Measurements from ENCODE around the gene CTBP1.
A peak's percentile ranks its signal among the peaks of the same experiment; 100 is the strongest.

CTBP1 gene

DNA sequence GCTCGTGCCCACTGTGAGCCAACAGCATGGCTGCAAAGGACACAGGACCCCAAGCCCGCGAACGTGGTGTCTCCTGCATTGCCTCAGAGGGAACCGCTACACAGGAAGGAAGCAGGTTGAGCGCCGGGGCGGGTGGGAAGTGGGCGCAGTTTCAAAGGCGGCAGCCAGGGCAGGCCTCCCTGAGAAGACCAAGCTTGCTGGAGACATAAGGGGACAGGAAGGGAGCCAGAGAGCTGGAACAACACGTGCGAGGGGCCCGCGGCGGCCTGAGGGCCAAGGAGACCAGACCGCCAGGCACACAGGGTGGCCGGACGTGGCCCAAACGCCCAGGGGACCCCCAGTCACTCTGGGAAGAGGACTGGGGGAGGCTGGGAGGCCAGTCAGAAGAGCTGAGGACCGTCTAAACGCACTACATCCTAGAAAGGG is 32.0 kb downstream of the CTBP1 start:
- DNase-seq (ENCODE audit: insufficient read length) (no peak), FAIRE-seq (peak; percentile 88)
- TF ChIP-seq POLR2A (IDR thresholded peaks at IDR 0.05; ENCODE audit: low read depth, low read length), result no peak
- no peak for TF ChIP-seq TAF1 (IDR thresholded peaks at IDR 0.05; ENCODE audit: borderline replicate concordance, low read depth, low read length)
- TF ChIP-seq POLR2AphosphoS5 (IDR thresholded peaks at IDR 0.05; ENCODE audit: low read depth, low read length), result no peak

DNA sequence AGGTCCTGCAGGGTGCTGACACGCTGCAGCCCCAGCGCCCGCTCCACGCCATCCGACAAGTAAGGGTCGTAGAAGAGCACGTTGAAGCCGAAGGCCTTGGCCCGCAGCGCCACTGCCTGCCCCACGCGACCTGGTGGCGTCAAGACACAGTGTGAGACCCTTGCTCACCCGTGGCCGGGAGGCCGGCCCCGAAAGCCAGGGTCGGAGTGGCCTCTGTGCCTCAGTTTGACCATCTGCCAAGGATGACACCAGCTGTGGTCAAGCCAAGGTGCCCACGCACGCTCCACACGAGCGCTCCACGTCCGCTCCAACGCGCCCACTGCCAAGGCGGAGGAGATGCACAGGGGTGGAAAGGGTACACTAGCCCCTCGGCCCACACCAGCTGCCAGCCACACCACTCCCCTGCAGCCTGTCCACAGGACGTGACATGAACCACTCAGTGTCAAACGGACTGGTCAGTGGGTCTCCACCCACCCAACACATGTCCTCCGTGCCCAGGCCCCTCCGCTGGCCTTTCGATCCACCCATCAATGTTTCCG is 32.8 kb downstream of the CTBP1 start:
- TF ChIP-seq TAF1 (IDR thresholded peaks at IDR 0.05; ENCODE audit: borderline replicate concordance, low read depth, low read length) (no peak), POLR2A (IDR thresholded peaks at IDR 0.05; ENCODE audit: low read depth, low read length) (no peak), POLR2AphosphoS5 (IDR thresholded peaks at IDR 0.05; ENCODE audit: low read depth, low read length) (no peak)
- FAIRE-seq (no peak), DNase-seq (ENCODE audit: insufficient read length) (no peak)

DNA sequence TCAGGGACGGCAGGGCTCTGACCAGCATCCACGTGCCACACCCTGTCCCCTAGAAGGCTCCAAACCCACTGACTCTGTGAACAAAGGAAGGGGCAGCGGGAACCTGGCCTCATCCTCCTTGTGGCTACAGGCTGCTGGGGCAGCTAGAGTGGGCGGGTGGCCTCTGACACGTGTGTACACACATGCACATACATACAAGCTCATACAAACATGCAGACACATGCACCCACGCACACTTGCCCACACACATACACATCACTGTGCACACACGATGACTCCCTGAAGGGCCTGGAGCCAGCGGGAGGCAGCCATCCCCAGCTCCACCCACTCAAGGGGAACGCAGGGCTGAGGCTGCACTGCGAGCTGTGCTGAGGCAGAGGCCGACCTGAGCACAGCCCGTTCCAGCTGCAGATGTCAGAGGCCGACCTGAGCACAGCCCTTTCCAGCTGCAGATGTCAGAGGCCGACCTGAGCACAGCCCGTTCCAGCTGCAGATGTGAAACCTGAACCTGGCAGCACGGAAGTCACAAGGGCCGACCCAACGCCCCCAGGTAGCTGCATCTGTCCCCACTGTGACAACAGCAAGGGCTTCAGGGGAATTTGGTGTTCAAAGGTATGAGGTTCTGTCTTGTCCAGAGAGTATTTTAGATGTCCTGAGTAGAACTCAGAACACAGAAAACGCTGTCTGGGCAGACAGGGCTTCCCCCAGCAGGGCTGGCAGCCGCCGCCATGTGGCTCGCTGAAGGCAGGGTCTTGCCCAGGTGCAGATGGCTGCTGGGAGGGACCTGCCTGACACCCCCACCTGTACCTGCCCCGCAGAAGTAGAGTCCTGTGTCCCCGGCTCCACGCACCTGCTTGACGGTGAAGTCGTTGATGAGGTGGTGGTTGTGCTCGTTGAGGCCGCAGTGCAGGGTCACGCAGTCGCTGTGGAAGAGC is 33.5 kb downstream of the CTBP1 start:
- peak; percentile 98 for FAIRE-seq
- DNase-seq (ENCODE audit: insufficient read length), result peak; percentile 82
- TF ChIP-seq TAF1 (IDR thresholded peaks at IDR 0.05; ENCODE audit: borderline replicate concordance, low read depth, low read length) (no peak), POLR2AphosphoS5 (IDR thresholded peaks at IDR 0.05; ENCODE audit: low read depth, low read length) (peak; percentile 74; the same call in 1 of the 2 replicates), POLR2A (IDR thresholded peaks at IDR 0.05; ENCODE audit: low read depth, low read length) (no peak; the same call in 1 of the 2 replicates)

DNA sequence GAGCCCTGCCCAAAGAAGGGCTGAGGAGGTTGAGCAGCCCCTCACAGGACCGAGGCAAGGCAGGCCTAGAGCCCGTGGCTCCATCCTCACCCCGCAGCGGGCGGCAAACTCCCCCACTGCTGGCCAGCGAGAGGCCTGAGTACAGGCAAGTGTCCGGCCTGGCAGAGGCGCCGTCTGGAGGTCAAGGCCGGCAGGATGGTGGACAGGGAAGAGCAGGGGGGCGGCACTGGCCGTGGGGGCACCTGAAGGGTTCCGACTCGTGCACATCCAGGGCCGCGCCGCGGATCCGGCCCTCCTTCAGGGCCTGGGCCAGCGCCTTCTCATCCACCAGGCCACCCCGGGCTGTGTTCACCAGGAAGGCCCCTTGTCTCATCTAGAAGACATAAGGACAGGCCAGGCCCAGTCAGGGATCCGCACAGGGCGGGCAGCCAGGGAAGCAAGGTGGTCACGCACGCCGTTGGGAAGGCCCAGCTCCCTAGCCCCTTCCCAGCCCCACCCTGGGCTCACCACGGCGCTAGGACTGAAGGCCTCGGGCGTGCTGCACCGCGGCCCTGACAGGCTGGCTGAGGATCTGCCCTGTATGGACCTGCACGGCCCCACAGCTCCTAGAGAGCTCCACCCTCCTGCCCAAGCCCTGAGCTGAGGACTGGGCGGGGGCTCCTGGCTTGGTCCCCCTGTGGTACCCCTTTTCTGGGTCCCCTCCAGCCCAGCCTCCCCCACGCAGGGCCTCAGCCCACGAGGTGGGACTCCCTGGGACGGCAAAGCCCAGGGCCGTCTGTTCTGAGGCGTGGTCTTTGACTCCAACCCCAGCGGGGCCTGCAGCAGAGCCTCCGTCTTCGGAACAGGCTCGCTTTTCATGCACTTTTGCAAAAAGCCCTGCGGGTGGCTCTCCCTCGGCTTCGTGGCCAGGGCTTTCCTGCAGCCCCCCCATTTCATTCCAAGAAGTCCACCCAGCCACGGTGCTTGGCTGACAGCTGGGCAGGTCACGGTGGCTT is 34.5 kb downstream of the CTBP1 start:
- TF ChIP-seq POLR2A (IDR thresholded peaks at IDR 0.05; ENCODE audit: low read depth, low read length), result no peak
- TF ChIP-seq TAF1 (IDR thresholded peaks at IDR 0.05; ENCODE audit: borderline replicate concordance, low read depth, low read length), result no peak
- no peak for TF ChIP-seq POLR2AphosphoS5 (IDR thresholded peaks at IDR 0.05; ENCODE audit: low read depth, low read length)
- FAIRE-seq (no peak), DNase-seq (ENCODE audit: insufficient read length) (no peak)

DNA sequence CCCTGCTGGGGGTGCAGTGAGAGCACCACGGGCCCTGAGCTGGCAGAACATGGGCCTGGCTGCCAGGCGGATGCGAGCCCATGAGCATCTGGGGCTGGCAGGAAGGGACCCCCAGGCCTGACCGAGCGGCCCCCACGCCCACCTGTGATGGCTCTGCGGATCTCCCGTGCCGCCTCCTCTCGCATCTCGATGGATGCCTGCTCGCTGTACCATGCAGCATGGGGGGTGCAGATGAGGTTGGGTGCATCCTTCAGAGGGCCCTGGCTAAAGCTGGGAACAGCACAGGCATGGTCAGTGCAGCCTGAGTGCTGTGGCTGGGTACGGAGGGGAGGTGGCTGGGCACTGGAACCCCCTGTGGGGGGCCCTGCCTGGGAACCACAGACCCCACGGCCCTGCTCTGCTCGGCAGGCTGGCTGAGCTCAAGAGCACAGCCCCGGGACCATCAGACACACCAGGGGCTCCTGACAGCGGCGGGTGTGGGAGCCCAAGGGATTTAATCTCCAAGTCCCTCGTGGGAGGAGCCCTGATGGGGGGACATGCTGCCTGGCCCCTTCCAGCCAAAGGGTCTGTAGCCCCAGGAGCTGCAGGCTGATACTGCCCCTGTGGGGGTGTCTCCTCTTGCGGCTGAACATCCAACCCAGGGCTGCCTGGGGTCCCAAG is 35.5 kb downstream of the CTBP1 start:
- FAIRE-seq, result no peak

DNA sequence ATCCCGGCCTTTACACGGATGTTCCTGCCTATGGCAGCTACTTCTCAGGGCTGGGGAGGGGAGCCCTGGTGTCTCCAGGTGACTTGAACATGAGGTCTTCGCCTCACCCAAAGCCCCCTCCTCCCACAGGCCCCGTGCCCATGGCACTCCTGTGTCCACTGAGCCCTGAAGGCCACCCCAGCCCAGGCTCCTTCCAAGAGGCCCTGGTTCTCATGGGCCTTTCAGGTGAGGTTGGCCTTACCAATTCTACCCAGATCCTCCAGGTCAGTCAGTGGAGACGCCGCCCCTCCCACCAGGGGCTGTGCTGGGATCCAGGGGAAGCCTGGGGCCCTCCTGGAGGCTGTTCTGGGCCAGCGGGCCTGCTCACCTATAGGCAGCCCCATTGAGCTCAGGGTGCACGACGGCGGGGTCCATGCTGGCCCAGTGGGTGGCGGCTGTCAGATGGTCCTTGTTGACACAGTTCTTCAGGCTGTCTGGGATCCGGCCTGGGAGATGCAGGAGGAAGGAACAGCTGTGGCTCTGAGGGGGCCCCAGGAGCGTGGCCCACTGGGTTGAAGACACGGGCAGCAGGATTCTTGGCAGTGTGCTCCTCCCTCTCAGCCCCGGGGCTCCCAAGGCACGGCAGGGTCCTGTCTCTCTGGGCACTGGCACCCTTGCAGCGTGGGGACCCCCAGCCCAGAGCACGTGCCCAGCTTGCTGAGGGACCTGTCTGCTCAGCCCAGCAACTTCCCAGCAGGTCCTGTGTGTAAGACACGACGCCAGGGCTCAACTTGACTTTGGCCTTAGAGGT is 36.2 kb downstream of the CTBP1 start:
- DNase-seq (ENCODE audit: insufficient read length) (no peak), FAIRE-seq (no peak)
- TF ChIP-seq POLR2A (IDR thresholded peaks at IDR 0.05; ENCODE audit: low read depth, low read length) (no peak), POLR2AphosphoS5 (IDR thresholded peaks at IDR 0.05; ENCODE audit: low read depth, low read length) (no peak), TAF1 (IDR thresholded peaks at IDR 0.05; ENCODE audit: borderline replicate concordance, low read depth, low read length) (no peak)

More for the DNA sequence above, 35.5 kb downstream of the CTBP1 start:
- no peak for TF ChIP-seq POLR2A (IDR thresholded peaks at IDR 0.05; ENCODE audit: low read depth, low read length)
- TF ChIP-seq TAF1 (IDR thresholded peaks at IDR 0.05; ENCODE audit: borderline replicate concordance, low read depth, low read length), result no peak
- no peak for TF ChIP-seq POLR2AphosphoS5 (IDR thresholded peaks at IDR 0.05; ENCODE audit: low read depth, low read length)
- DNase-seq (ENCODE audit: insufficient read length), result no peak

DNA sequence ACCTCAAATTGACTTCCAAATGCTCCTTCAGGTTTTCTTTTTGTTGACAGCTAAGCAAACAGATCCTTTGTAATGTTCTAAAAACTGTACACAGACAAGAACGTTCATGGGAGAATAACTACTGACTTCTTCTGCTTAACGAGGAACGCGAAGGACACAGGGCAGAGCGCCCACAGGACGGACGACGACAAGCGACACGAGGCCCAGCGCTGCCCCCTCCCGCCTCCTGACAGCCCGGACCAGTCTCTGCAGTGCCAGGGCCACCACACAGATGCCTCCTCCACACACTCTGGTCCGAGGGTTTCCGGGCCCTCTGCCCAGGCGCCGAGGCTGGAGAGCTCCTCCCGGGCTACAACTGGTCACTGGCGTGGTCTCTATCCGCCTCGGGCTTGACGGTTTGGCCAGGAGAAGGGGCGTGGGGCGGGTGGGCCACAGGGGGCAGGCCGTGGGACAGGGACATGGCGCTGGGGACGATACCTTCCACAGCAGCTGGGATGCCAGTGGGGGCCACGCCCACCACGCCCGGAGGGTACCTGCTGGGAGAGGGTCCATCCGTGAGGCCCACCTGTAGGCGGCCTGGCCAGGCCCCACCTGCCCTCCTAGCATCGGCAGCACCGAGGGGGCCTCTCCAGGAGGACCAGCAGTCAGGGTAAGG is 36.9 kb downstream of the CTBP1 start:
- FAIRE-seq (no peak), DNase-seq (ENCODE audit: insufficient read length) (no peak)
- TF ChIP-seq TAF1 (IDR thresholded peaks at IDR 0.05; ENCODE audit: borderline replicate concordance, low read depth, low read length) (no peak), POLR2A (IDR thresholded peaks at IDR 0.05; ENCODE audit: low read depth, low read length) (no peak), POLR2AphosphoS5 (IDR thresholded peaks at IDR 0.05; ENCODE audit: low read depth, low read length) (no peak)

DNA sequence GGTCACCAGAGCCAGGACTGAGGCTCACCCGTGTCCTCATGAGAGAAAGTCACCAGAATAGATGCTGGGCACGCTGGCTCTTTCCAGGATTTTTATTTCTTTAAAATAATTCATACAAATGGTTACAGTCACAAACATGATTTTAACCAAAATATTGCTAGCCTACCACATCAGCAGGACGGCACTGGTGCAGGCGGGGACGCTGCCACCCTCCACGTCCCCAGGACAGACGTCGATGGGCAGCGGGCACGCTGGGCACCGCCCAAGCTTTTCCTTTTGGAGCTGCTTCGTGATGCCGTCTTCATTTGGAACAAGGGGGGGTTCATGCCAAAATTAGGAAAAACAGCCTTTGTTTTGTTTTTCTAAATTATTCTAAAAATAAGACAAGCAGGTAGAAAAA is 37.6 kb downstream of the CTBP1 start:
- FAIRE-seq (no peak), DNase-seq (ENCODE audit: insufficient read length) (no peak)
- no peak for TF ChIP-seq TAF1 (IDR thresholded peaks at IDR 0.05; ENCODE audit: borderline replicate concordance, low read depth, low read length)
- TF ChIP-seq POLR2A (IDR thresholded peaks at IDR 0.05; ENCODE audit: low read depth, low read length), result no peak
- no peak for TF ChIP-seq POLR2AphosphoS5 (IDR thresholded peaks at IDR 0.05; ENCODE audit: low read depth, low read length)

DNA sequence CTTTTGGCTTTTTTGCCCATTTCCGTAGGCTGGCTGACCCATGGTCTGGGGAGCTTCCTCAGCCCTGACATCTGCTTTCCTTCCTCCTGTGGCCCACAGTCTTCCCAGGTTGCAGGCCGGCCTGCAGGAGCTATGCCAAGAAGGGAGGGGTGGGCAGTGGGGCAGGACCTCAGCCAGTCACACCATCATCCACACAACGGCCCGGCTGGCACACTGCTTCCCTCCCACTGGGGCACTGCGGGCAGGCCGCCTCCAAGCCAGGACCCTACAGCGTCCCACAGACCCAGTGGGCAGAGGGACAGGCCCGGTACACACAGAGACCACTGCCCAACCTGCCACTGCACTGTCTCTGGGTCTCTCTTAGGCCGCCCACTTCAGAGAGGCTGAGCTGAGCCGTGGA is 38.0 kb downstream of the CTBP1 start:
- no peak for DNase-seq (ENCODE audit: insufficient read length)
- FAIRE-seq, result no peak
- TF ChIP-seq POLR2AphosphoS5 (IDR thresholded peaks at IDR 0.05; ENCODE audit: low read depth, low read length) (no peak), TAF1 (IDR thresholded peaks at IDR 0.05; ENCODE audit: borderline replicate concordance, low read depth, low read length) (no peak), POLR2A (IDR thresholded peaks at IDR 0.05; ENCODE audit: low read depth, low read length) (no peak)

Measured in GM12892 (cell line).